Smooth muscle cell (in vitro differentiated cells): ENCODE measurements around the gene CEACAM6. TPM values are rescaled to one million over a fixed set of nuclear protein-coding genes. Genes with fewer than 3 reads are reported as not detected.

Experiments used
- DNase-seq: peaks from one replicate; lab custom pipeline; 2025; ENCODE audit not compliant: unreplicated experiment; lab: John Stamatoyannopoulos, UW
- H2AFZ ChIP-seq: fragments of 200-600 bp; sonication (generic); 2 replicates; pipeline ENCODE4 v1.6.0; 2016; ENCODE audit warnings: antibody characterized with exemption, low read depth, mild to moderate bottlenecking
- H3F3A ChIP-seq: fragments of 200-600 bp; sonication (generic); 2 replicates; pipeline ENCODE4 v1.6.0; 2017; ENCODE audit warnings: antibody characterized with exemption, low read depth
- H3K27ac ChIP-seq: fragments of 200-600 bp; sonication (generic); 2 replicates; pipeline ENCODE4 v1.5.1; 2016; ENCODE audit warnings: low read depth, mild to moderate bottlenecking
- H3K27me3 ChIP-seq: fragments of 200-600 bp; sonication (generic); 2 replicates; pipeline ENCODE4 v1.6.1; 2016; ENCODE audit warnings: low read depth, mild to moderate bottlenecking
- H3K36me3 ChIP-seq: fragments of 200-600 bp; sonication (generic); 2 replicates; pipeline ENCODE4 v1.5.1; 2016; ENCODE audit warnings: low read depth
- H3K4me1 ChIP-seq: fragments of 200-600 bp; sonication (generic); 2 replicates; pipeline ENCODE4 v1.5.1; 2016; ENCODE audit warnings: low read depth
- H3K4me2 ChIP-seq: fragments of 200-600 bp; sonication (generic); 2 replicates; pipeline ENCODE4 v1.6.0; 2016; ENCODE audit warnings: mild to moderate bottlenecking
- H3K4me3 ChIP-seq: fragments of 200-600 bp; sonication (generic); 2 replicates; pipeline ENCODE4 v1.5.1; 2016; ENCODE audit warnings: mild to moderate bottlenecking
- H3K79me2 ChIP-seq: fragments of 200-600 bp; sonication (generic); 2 replicates; pipeline ENCODE4 v1.6.0; 2016; ENCODE audit warnings: low read depth, mild to moderate bottlenecking
- H3K9ac ChIP-seq: fragments of 200-600 bp; sonication (generic); 2 replicates; pipeline ENCODE4 v1.6.0; 2016; ENCODE audit warnings: low read depth
- H3K9me3 ChIP-seq: fragments of 200-600 bp; sonication (generic); replicated peaks from 2 replicates; pipeline ENCODE4 v1.5.1; 2016; ENCODE audit warnings: low read depth
- H4K20me1 ChIP-seq: fragments of 200-600 bp; sonication (generic); 2 replicates; pipeline ENCODE4 v1.6.0; 2016; ENCODE audit warnings: low read depth
- CTCF ChIP-seq: fragments of 200-600 bp; sonication (generic); IDR thresholded peaks from 2 replicates; pipeline ENCODE4 v1.5.1; 2017; ENCODE audit warnings: borderline replicate concordance, mild to moderate bottlenecking, antibody characterized with exemption; ENCODE audit not compliant: insufficient read depth, poor library complexity, severe bottlenecking
- WGBS: methylation state at CpG from one replicate; pipeline ENCODE4 v1.1.7; 2016; ENCODE audit warnings: low lambda C conversion rate; 5-methylcytosine and 5-hydroxymethylcytosine counted together
- polyA plus RNA-seq: library from polyadenylated mRNA; unstranded; fragments of >200 nt; fragmentation: Nextera tagmentation; extraction: Ambion mirVana; gene quantifications from 2 replicates; pipeline ENCODE4 v1.2.1, GENCODE V29; 2016
- total RNA-seq: library from RNA; depleted of rRNA; stranded (reverse); fragments of >200 nt; gene quantifications from 2 replicates; pipeline ENCODE4 v1.2.3, GENCODE V29; 2014

CEACAM6 gene
- total RNA-seq: not detected in 2 replicates
- polyA plus RNA-seq: not detected in 2 replicates

- H3K79me2 ChIP-seq: no peaks in the 10 kb centered on the region
- H4K20me1 ChIP-seq: no peaks in the 10 kb centered on the region
- H3K9ac ChIP-seq: no peak within 1 kb of the TSS
- H2AFZ ChIP-seq: no peak within 1 kb of the TSS
- H3K4me1 ChIP-seq: no peaks in the 10 kb centered on the region
- H3K27me3 ChIP-seq: no peaks in the 10 kb centered on the region
- TF ChIP-seq CTCF: no peak
- no peaks in the 10 kb centered on the region for H3K9me3 ChIP-seq
- DNase-seq: no peak
- no peaks in the 10 kb centered on the region for H3K36me3 ChIP-seq
- no peak within 1 kb of the TSS for H3K4me3 ChIP-seq
- no peaks in the 10 kb centered on the region for H3F3A ChIP-seq
- H3K4me2 ChIP-seq: no peak within 1 kb of the TSS
- WGBS: 66% methylated on average over 3 of the region's 3 CpGs
- no peak within 1 kb of the TSS for H3K27ac ChIP-seq
Observed at GRCh38 chr19:41755328-41755913, at the start of gene CEACAM6. Gene CEACAM6 (plus strand): TSS chr19:41755530. CDS start chr19:41755639, 109 bp downstream.

GRCh38 chr19:41706741-41707501 is 48.4 kb upstream of the CEACAM6 start:
- no peaks in the 10 kb centered on the region for H3K79me2 ChIP-seq
- WGBS: 59% methylated on average over 26 of the region's 26 CpGs
- H3K9me3 ChIP-seq: no peaks in the 10 kb centered on the region
- no peak for DNase-seq
- no peak overlapping the region for H3K27ac ChIP-seq
- H3F3A ChIP-seq: no peaks in the 10 kb centered on the region
- H2AFZ ChIP-seq: no peak overlapping the region
- no peak overlapping the region for H3K9ac ChIP-seq
- H3K4me1 ChIP-seq: no peaks in the 10 kb centered on the region
- no peaks in the 10 kb centered on the region for H3K27me3 ChIP-seq
- no peaks in the 10 kb centered on the region for H3K36me3 ChIP-seq
- H3K4me2 ChIP-seq: no peak overlapping the region
- no peak for TF ChIP-seq CTCF
- no peaks in the 10 kb centered on the region for H4K20me1 ChIP-seq
- no peak overlapping the region for H3K4me3 ChIP-seq

GRCh38 chr19:41707502-41707812 is 47.9 kb upstream of the CEACAM6 start:
- no peak overlapping the region for H2AFZ ChIP-seq
- TF ChIP-seq CTCF: no peak
- no peaks in the 10 kb centered on the region for H3F3A ChIP-seq
- H4K20me1 ChIP-seq: no peaks in the 10 kb centered on the region
- no peak overlapping the region for H3K4me2 ChIP-seq
- H3K4me1 ChIP-seq: no peaks in the 10 kb centered on the region
- no peak overlapping the region for H3K4me3 ChIP-seq
- no peak for DNase-seq
- H3K9ac ChIP-seq: no peak overlapping the region
- no peaks in the 10 kb centered on the region for H3K9me3 ChIP-seq
- no peaks in the 10 kb centered on the region for H3K36me3 ChIP-seq
- H3K27ac ChIP-seq: no peak overlapping the region
- WGBS: 70% methylated on average over 5 of the region's 5 CpGs
- H3K79me2 ChIP-seq: no peaks in the 10 kb centered on the region
- no peaks in the 10 kb centered on the region for H3K27me3 ChIP-seq
